Measurements from ENCODE around the gene CRACDL. TPM values are rescaled to one million over a fixed set of nuclear protein-coding genes. Genes with fewer than 3 reads are reported as not detected.

The CRACDL gene
- total RNA-seq, 2 experiments from 2014 or later: 0.36 to 1.5 TPM

DNA sequence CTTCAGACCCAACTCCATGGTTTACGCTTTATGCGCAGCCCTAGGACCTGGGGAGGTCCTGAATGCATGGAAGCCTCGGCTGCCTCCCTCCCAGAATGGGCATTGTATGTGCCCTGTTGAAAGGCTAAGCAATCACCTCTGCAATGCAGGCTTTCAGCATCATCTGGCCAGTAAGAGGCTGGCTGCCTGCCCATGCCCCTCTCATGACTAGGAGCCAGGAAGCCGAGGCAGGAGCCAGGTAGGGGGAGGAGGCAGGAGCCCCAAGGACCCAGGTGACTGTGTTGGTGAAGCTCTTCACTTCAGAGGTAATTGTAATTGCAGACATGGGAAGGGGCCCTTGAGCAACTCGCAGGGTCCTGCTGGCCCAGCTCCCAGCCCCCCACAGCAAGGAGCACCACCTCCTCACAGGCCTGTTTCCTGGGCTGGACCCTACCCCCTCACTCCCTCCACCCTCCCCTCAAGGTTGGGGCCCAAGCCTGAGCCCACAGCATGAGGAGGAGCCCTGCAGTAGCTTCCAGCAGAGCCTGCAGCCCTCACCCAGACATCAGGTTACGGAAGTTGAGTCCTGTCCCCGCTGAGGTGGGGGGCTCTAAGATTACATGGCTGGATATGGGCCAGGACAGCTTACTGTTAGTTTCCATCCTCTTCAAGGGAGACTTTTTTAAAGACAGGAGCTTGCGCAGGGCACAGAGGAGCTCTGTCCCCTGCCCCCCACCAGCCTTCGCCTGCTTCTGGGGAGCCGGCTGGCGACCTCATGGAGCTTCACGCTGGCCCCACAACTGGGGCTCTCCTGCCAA is 21.9 kb downstream of the CRACDL start:
- Mint-ChIP-seq H3K4me1 (ENCODE audit: low read depth) (peaks cover 9% of the 10 kb centered on the region), H3K4me3 (no peak overlapping the region), H3K36me3 (ENCODE audit: low read depth) (no peaks in the 10 kb centered on the region), H3K27ac (no peak overlapping the region), H3K27me3 (peaks cover 21% of the 10 kb centered on the region), H3K9me3 (no peaks in the 10 kb centered on the region)
- H3K27ac ChIP-seq (ENCODE audit: low read depth in 1 of 2, low read length in 2 of 2): no peak overlapping the region
- TF ChIP-seq, protein P1, sequence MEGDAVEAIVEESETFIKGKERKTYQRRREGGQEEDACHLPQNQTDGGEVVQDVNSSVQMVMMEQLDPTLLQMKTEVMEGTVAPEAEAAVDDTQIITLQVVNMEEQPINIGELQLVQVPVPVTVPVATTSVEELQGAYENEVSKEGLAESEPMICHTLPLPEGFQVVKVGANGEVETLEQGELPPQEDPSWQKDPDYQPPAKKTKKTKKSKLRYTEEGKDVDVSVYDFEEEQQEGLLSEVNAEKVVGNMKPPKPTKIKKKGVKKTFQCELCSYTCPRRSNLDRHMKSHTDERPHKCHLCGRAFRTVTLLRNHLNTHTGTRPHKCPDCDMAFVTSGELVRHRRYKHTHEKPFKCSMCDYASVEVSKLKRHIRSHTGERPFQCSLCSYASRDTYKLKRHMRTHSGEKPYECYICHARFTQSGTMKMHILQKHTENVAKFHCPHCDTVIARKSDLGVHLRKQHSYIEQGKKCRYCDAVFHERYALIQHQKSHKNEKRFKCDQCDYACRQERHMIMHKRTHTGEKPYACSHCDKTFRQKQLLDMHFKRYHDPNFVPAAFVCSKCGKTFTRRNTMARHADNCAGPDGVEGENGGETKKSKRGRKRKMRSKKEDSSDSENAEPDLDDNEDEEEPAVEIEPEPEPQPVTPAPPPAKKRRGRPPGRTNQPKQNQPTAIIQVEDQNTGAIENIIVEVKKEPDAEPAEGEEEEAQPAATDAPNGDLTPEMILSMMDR (IDR thresholded peaks at IDR 0.05): no peak
- ATAC-seq (ENCODE audit: poor library complexity) (no peak), DNase-seq (no peak)
- ChIA-PET POLR2A (no interaction called here), CTCF (no interaction called here)
- H3K4me3 ChIP-seq (ENCODE audit: low read length): no peak overlapping the region
- peaks cover 4% of the 10 kb centered on the region in 2 experiments for H3K27me3 ChIP-seq (ENCODE audit: control insufficient read depth in 1 of 2, insufficient read depth in 2 of 2, low read length in 2 of 2)
- intact Hi-C loops (cut with DNase I, micrococcal nuclease): no loop called here
- H3K36me3 ChIP-seq (ENCODE audit: insufficient read depth, low read length): no peaks in the 10 kb centered on the region
- H3K4me1 ChIP-seq (ENCODE audit: insufficient read depth, low read length): peaks cover 9% of the 10 kb centered on the region
- H3K9me3 ChIP-seq (ENCODE audit: control insufficient read depth in 1 of 2, insufficient read depth in 1 of 2, low read length in 2 of 2): no peaks in the 10 kb centered on the region

DNA sequence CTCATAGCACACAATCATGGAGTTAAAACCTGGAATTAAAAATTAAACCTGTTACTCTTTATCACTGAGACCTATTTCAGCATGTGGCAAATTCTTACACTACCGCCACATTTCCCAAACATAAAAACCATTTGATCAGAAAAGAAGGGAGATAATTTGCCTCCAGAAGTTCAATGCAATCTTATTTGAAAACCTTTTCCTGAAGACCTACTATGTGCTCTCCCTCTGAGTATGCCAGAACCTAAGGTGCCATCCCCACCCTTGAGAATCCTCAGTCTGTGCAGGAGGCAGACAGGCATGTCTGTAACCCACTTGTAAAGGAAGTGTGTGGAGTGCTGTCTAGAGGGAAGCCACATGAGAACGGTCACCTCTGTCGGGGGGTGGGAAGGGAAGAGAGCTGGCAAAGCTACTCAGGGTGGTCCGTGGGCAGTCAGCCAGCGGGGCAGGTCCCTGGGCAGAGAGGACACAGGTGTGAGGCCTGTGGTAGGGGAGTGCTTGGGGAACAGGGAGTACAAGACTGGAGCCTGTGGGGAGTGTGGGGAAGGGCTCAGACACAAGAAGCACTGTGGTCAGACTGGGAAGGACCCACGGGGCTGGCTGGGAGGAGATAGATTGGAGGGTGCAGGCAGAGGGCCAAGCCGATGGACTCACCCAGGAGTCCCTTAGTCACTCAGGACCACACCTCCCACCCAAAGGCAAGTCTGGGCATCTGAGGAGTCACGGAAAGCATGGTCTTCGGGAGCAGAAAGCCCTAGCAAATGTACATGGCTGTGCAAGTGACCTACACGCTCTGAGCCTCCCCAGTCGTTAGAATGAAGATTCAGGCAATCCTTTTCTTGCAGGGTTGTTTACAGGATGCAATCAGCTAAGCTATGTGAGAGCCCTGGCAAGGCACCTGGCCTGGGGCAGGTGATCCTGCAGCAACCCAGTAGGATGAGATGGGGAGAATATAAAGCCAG is 22.8 kb downstream of the CRACDL start:
- Mint-ChIP-seq H3K9me3 (no peaks in the 10 kb centered on the region), H3K4me1 (ENCODE audit: low read depth) (peaks cover 15% of the 10 kb centered on the region), H3K27me3 (peaks cover 24% of the 10 kb centered on the region), H3K4me3 (no peak overlapping the region), H3K27ac (no peak overlapping the region), H3K36me3 (ENCODE audit: low read depth) (no peaks in the 10 kb centered on the region)
- POLR2A ChIA-PET: no interaction called here
- CTCF ChIA-PET: no interaction called here
- DNase-seq (no peak), ATAC-seq (ENCODE audit: poor library complexity) (no peak)
- Histone ChIP-seq H3K27me3 (ENCODE audit: control insufficient read depth in 1 of 2, insufficient read depth in 2 of 2, low read length in 2 of 2) (peaks cover 4% of the 10 kb centered on the region in 2 experiments), H3K4me1 (ENCODE audit: insufficient read depth, low read length) (peaks cover 9% of the 10 kb centered on the region), H3K4me3 (ENCODE audit: low read length) (no peak overlapping the region), H3K27ac (ENCODE audit: low read depth in 1 of 2, low read length in 2 of 2) (no peak overlapping the region), H3K36me3 (ENCODE audit: insufficient read depth, low read length) (no peaks in the 10 kb centered on the region), H3K9me3 (ENCODE audit: control insufficient read depth in 1 of 2, insufficient read depth in 1 of 2, low read length in 2 of 2) (no peaks in the 10 kb centered on the region)
- intact Hi-C loops (cut with DNase I, micrococcal nuclease): no loop called here
- TF ChIP-seq, protein P1 (IDR thresholded peaks at IDR 0.05): no peak

DNA sequence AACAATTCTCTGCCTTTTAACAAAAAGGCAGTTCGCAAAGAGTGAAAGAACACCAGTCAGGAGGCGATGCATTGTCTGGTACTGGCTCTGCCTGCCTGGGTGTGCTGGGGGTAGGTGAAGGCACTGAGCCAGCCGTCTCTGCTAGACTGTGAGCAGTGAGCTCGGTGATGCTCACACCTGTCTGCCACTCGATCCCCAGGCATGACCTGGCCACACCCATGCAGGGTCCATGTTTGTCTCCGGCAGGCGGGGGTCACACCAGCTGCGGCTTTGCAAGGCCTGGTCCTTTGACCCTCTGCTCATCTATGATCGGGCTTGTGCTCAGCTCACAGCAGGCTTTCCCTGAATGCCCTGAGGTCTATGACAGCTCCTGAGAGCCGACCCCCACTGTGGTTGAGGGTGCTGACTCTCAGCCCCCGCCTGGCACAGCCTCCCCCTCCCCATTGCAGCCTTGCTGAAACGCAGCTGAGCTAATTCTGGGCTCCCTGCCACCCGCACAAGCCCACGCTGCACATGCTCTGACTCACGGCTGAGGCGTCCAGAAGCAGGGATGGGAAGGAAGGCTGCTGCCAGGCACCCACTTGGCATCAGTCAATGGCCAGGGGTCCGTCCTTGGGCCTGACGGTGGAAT is 23.7 kb downstream of the CRACDL start:
- Mint-ChIP-seq H3K27me3 (peaks cover 18% of the 10 kb centered on the region), H3K36me3 (ENCODE audit: low read depth) (no peaks in the 10 kb centered on the region), H3K4me1 (ENCODE audit: low read depth) (peaks cover 15% of the 10 kb centered on the region), H3K27ac (no peak overlapping the region), H3K4me3 (no peak overlapping the region), H3K9me3 (no peaks in the 10 kb centered on the region)
- CTCF ChIA-PET: no interaction called here
- intact Hi-C loops (cut with DNase I, micrococcal nuclease): no loop called here
- DNase-seq: no peak
- TF ChIP-seq, protein P1 (IDR thresholded peaks at IDR 0.05): no peak
- H3K4me1 ChIP-seq (ENCODE audit: insufficient read depth, low read length): peaks cover 9% of the 10 kb centered on the region
- H3K36me3 ChIP-seq (ENCODE audit: insufficient read depth, low read length): no peaks in the 10 kb centered on the region
- no peak for ATAC-seq (ENCODE audit: poor library complexity)
- no peaks in the 10 kb centered on the region for H3K9me3 ChIP-seq (ENCODE audit: control insufficient read depth in 1 of 2, insufficient read depth in 1 of 2, low read length in 2 of 2)
- no peak overlapping the region for H3K27ac ChIP-seq (ENCODE audit: low read depth in 1 of 2, low read length in 2 of 2)
- H3K4me3 ChIP-seq (ENCODE audit: low read length): no peak overlapping the region
- peaks cover 4% of the 10 kb centered on the region in 2 experiments for H3K27me3 ChIP-seq (ENCODE audit: control insufficient read depth in 1 of 2, insufficient read depth in 2 of 2, low read length in 2 of 2)
- POLR2A ChIA-PET: no interaction called here

All from CD4-positive, alpha-beta T cell (primary cell).